WI38 (cell line): ENCODE data around the gene FGF11.
"Not testable (repeated sequence)": the region's sequence is repeated elsewhere in the genome, so short reads cannot be mapped to it uniquely, and the experiment has no call there.

Experiments used
- H3K4me3 ChIP-seq: 2 replicates; pipeline ENCODE4 v1.5.1; 2011; ENCODE audit warnings: low read depth, mild to moderate bottlenecking, control low read depth, low read length
- TF ChIP-seq, protein P1 (sequence below): IDR thresholded peaks from 2 replicates; pipeline ENCODE4 v1.5.1; 2012; ENCODE audit warnings: low read depth, mild to moderate bottlenecking, control low read depth, low read length

FGF11 gene

GRCh38 chr17:7465597-7466275 is 26.4 kb downstream of the FGF11 start:
- TF ChIP-seq, protein P1, sequence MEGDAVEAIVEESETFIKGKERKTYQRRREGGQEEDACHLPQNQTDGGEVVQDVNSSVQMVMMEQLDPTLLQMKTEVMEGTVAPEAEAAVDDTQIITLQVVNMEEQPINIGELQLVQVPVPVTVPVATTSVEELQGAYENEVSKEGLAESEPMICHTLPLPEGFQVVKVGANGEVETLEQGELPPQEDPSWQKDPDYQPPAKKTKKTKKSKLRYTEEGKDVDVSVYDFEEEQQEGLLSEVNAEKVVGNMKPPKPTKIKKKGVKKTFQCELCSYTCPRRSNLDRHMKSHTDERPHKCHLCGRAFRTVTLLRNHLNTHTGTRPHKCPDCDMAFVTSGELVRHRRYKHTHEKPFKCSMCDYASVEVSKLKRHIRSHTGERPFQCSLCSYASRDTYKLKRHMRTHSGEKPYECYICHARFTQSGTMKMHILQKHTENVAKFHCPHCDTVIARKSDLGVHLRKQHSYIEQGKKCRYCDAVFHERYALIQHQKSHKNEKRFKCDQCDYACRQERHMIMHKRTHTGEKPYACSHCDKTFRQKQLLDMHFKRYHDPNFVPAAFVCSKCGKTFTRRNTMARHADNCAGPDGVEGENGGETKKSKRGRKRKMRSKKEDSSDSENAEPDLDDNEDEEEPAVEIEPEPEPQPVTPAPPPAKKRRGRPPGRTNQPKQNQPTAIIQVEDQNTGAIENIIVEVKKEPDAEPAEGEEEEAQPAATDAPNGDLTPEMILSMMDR: no peak
- H3K4me3 ChIP-seq: no peak overlapping the region

- H3K4me3 ChIP-seq: no peak overlapping the region
- TF ChIP-seq, protein P1: no peak
Observed at GRCh38 chr17:7466318-7466638, 27.0 kb downstream of the FGF11 start.

DNA sequence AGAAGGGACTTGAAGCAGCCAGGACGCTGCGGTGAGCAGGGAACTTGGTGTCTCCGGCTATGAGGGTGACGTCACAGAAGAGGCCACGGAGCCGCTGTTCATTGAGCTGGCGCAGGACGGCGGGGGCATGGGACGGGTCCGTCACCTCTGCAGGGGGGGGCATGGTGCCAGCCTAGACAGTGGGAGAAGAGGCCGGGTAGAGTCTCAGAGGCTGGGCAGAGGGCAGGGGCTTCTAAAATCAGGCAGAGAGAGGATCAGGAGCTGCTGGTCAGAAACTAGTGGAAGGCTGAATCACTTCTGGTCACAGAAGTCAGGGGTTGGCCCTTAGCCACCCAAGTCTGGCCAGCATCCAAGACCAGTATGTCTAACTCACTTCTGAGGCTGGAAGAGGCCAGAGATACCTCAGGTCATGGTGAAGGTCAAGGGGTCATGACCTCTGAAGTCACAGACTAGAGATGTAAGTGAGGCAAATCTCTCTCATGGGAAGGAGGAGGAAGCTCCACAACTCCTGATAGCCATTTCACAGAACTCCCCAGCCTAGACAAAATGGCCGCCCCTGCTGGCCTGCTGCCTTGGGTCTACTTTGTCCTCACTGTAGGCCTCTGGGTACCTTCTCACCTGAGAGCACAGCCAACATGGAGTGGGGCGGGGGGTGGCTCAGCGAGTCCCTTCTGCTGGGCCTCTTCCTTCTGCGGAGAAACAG is 27.5 kb downstream of the FGF11 start:
- no peak overlapping the region for H3K4me3 ChIP-seq
- TF ChIP-seq, protein P1: no peak

DNA sequence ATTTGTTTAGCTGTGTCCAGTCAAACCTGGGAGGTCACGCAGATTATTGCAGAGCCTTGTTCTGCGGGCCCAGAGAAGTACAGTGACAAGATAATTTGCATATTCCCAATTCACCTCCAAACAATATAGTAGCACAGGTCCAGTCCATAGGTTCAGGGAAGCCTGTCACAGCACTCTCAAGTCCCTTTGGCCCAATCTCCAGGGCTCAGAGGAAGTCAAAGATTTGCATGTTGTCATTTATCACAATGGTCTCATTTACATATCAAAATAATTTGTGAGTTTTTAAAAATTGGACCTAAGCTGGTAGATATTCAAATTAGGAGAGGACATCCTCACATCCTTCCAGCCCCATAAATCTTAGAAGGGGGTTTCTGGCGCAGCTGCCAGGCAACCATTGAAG is 28.2 kb downstream of the FGF11 start:
- TF ChIP-seq, protein P1: no peak
- no peak overlapping the region for H3K4me3 ChIP-seq

DNA sequence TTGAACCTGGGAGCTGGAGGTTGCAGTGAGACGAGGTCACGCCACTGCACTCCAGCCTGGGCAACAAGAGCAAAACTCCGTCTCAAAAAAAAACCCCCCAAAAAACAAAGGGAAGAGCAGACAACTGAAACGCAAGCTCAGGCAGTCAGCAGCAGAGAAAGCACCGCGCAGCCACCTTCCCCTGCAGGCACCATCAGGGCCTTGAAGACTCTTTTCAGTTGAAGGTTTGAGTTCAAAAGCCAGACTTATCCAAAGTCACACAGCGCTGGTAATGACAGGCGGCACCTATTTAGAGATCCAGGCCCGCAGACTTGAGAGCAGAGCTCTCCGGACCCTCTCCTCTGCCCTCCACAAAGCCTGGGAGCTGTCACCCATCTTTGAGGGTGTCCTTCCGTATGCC is 29.0 kb downstream of the FGF11 start:
- TF ChIP-seq, protein P1: no peak
- H3K4me3 ChIP-seq: no peak overlapping the region

DNA sequence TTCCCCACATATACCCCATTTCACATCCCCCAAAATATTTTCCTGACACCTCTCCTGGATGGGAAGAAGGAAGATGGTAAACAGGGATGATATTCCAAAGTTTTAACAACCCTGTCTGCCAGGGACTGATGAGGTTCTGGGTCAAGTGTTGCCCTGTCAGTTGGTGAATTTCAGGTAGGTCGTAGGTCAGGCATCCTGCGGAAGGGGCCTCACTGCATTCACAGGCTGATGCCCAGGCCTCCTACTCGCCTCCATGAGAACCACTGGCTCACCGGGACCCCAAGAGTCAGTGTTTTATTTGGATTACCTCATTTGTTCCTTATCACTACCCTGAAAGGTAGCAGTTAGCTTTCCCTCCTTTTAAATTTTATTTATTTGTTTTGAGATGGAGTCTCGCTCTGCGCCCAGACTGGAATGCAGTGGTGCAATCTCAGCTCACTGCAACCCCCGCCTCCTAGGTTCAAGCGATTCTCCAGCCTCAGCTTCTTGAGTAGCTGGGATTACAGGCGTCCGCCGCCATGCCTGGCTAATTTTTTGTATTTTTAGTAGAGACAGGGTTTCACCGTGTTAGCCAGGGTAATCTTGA is 29.6 kb downstream of the FGF11 start:
- no peak overlapping the region for H3K4me3 ChIP-seq
- TF ChIP-seq, protein P1: no peak

- H3K4me3 ChIP-seq: not testable (repeated sequence)
Observed at GRCh38 chr17:7469843-7470242, 30.5 kb downstream of the FGF11 start.

DNA sequence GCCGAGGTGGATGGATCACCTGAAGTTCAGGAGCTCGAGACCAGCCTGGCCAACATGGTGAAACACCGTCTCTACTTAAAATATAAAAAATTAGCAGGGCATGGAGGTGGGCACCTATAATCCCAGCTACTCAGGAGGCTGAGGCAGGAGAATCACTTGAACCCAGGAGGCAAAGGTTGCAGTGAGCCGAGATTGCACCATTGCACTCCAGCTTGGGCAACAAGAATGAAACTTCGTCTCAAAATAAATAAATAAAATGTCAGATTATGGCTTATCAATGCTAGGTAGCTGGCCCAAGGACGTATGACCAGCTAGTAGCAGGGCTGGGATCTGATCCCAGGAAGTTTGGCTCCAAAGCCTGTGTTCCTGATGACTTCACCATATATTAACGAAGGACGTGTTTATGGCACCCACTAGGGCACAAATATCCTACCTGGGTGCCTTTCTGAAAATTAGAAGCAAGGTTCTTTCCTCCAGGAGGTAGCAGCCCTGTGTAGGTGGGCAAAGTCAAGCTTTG is 31.2 kb downstream of the FGF11 start:
- H3K4me3 ChIP-seq: not testable (repeated sequence)
